OCI-LY3 (cell line): Measurements from ENCODE around the gene P4HA1.

Experiments
- CTCF ChIP-seq: fragments of 200-600, 300-600 bp; sonication (generic); IDR thresholded peaks from 2 replicates; pipeline ENCODE4 v1.5.1; 2014; ENCODE audit warnings: antibody characterized with exemption, low read length, low read depth
- EZH2phosphoT487 ChIP-seq: fragments of 200-600 bp; shearing (Covaris generic); IDR thresholded peaks from 2 replicates; pipeline ENCODE4 v1.6.1; 2018; ENCODE audit warnings: antibody characterized with exemption, mixed run types, low read depth

GRCh38 chr10:73093922-73094850 lies 2.5 kb downstream of the P4HA1 start:
- TF ChIP-seq CTCF (no peak), EZH2phosphoT487 (no peak)
